BLaER1 treated with 17β-estradiol and CSF1 and Interleukin-3, amounts not matched to agents 10 nM and 100 nM (cell line): ENCODE results near the gene ATP5F1D.

Source experiments
- H3K27ac ChIP-seq, 11 experiments: shearing (Covaris generic); formaldehyde crosslinking; 2 replicates each; pipeline ENCODE4 v1.8.1; 2022
- H3K27me3 ChIP-seq, 11 experiments: shearing (Covaris generic); formaldehyde crosslinking; 2 replicates each; pipeline ENCODE4 v1.8.1; 2022
- H3K36me3 ChIP-seq, 11 experiments: shearing (Covaris generic); formaldehyde crosslinking; 2 replicates each; pipeline ENCODE4 v1.8.1; 2022
- H3K4me1 ChIP-seq, 10 experiments: shearing (Covaris generic); formaldehyde crosslinking; 2 replicates each; pipeline ENCODE4 v1.8.1; 2022
- H3K4me2 ChIP-seq, 11 experiments: shearing (Covaris generic); formaldehyde crosslinking; 2 replicates each; pipeline ENCODE4 v1.8.1; 2022
- H3K4me3 ChIP-seq, 10 experiments: shearing (Covaris generic); formaldehyde crosslinking; 2 replicates each; pipeline ENCODE4 v1.8.1; 2022
- H3K9ac ChIP-seq, 11 experiments: shearing (Covaris generic); formaldehyde crosslinking; 2 replicates each; pipeline ENCODE4 v1.8.1; 2022
- H3K9me3 ChIP-seq, 11 experiments: shearing (Covaris generic); formaldehyde crosslinking; replicated peaks in 1 of 11; 2 replicates each; pipeline ENCODE4 v1.8.1; 2022
- H4K20me1 ChIP-seq, 11 experiments: shearing (Covaris generic); formaldehyde crosslinking; 2 replicates each; pipeline ENCODE4 v1.8.1; 2022
- Cebpa-rat ChIP-seq, 11 experiments: shearing (Covaris generic); IDR thresholded peaks; 2 replicates each; pipeline ENCODE4 v1.8.1; 2022

ATP5F1D gene

DNA sequence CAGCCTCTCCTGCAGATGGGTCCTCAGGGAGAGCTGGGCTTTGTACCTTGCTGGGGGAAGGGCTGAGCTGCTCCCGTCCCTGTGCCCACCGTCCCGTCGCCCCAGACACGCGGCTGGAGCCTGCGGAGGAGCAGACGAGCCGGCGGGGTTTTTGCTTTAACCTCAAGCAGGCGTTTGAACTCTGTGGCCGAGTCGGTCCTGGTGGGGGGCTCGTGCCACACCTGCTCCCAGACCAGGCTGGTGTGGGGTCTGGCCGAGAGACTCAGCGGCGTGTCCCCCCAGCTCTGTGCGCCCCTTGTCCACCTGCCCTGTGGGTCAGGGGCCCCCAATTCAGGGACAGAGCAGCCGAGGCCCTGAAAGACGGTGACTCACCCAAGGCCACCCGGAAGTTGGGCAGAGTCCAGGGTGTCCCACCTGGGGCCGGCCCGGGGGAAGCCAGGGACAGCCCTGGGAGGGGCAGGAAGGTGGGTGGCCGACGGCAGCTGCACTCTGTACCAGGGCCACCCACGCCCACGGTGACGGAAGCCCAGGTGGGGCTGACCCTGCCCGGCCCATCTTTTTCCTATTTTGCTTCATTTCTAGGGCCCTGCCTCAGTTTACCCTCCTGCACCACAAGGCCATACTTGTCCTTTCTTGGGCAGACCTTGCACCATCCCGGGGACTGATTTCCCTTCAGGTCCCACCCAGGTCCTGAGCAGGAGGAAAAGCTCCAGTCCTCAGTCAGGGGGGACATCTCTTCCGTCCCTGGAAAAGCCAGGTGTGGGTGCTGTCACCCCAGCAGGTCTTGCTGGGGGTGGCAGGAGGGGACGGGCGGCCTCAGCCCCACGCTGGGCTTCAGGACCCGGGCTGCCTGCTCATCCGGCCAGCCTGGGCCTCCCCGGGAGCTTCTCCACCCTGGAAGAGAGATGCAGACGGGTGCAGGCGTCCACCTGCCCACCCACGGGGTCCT is 49.4 kb downstream of the ATP5F1D start:
- Histone ChIP-seq H3K36me3 (no peaks in the 10 kb centered on the region), H3K9me3 (no peaks in the 10 kb centered on the region), H3K9ac (no peak overlapping the region), H4K20me1 (peaks cover 0 to 93% (median 60%) of the 10 kb centered on the region in 11 experiments; a peak in 18 of 22 replicates), H3K27ac (no peak overlapping the region), H3K4me1 (peaks cover 15 to 80% (median 70%) of the 10 kb centered on the region in 10 experiments), H3K4me3 (no peak overlapping the region), H3K27me3 (peaks cover 63 to 97% (median 92%) of the 10 kb centered on the region in 11 experiments), H3K4me2 (peak overlapping the region in 8 of 11 experiments; percentile 11 to 89 (median 74); a peak in 12 of 22 replicates)
- no peak for TF ChIP-seq Cebpa-rat (IDR thresholded peaks at IDR 0.05)

DNA sequence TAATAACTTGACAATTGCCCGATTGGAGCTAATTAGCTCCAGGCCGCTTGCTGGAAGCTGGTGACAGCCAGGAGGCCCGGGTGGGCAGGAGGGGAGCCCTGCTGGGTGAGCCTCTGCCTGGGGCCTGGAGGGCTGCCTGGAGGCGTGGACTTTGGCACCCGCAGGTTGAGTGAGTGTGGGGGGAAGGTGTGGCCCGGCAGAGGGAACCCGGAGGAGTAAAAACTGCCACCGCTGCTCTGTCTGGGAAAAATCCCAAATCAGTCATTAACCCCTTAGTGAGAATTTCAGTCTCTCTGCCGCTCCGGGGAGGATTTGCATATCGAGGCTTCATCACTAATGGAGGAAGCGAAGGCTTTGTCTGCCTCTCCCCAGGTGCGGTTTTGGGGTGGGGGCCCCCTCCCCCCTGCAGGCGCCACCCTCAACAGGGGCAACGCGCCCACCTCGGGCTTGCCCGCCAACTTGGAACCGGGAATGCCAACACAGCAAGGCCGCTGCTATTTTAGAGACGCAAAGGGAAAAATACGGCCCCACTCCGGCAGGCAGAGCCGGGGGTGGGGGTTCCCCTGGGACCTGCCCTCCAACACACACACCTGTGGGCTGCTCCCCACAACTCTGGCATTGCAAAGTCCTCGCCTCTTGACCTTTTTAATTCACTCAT is 50.3 kb downstream of the ATP5F1D start:
- no peaks in the 10 kb centered on the region for H3K9me3 ChIP-seq
- no peak for TF ChIP-seq Cebpa-rat (IDR thresholded peaks at IDR 0.05)
- peak overlapping the region in 1 of 11 experiments; percentile 43; a peak in 2 of 22 replicates for H3K9ac ChIP-seq
- peaks cover 8 to 78% (median 68%) of the 10 kb centered on the region in 10 experiments; a peak in 18 of 20 replicates for H3K4me1 ChIP-seq
- H3K4me3 ChIP-seq = no peak overlapping the region
- peak overlapping the region in 10 of 11 experiments; percentile 3 to 89 (median 69); a peak in 18 of 22 replicates for H3K4me2 ChIP-seq
- no peaks in the 10 kb centered on the region for H3K36me3 ChIP-seq
- H3K27me3 ChIP-seq = peaks cover 53 to 97% (median 88%) of the 10 kb centered on the region in 11 experiments
- H4K20me1 ChIP-seq = peaks cover 0 to 86% (median 57%) of the 10 kb centered on the region in 11 experiments; a peak in 18 of 22 replicates
- no peak overlapping the region for H3K27ac ChIP-seq

DNA sequence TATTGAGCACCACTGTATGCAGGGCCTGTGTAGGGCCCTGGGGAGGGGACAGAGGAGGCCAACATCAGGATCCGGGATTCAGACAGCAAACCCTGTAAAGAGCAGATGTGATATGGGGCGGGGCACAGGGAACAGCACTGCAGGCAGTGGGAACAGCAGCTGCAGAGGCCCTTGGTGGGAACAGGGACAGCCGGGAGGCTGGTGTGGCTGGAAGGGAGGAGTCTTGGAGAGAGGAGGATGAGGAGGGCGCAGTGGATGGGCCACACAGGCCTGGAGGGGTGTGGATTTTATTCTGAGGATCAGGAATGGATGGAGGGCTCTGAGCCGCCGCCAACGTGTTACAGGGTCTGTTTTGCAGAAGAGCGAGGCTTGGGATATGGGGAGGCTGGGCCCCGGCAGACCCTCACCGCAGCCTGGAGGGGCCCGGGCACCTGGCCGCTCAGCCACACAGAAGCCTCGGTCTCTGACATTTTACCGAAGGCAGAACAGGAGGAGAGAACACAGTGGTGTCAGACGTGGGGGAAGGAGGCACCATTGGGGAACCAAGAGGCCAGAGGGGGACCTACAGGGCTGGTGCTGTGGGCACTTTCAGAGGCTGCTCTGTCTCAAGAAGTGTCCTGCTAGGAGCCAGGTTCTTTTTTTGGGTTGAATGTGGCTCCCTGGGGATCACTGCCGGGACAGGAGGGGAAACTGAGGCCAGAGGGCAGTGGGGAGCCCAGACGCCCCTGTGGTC is 51.0 kb downstream of the ATP5F1D start:
- Histone ChIP-seq H3K4me1 (peaks cover 5 to 71% (median 61%) of the 10 kb centered on the region in 10 experiments; a peak in 18 of 20 replicates), H4K20me1 (peaks cover 0 to 79% (median 51%) of the 10 kb centered on the region in 11 experiments; a peak in 18 of 22 replicates), H3K27me3 (peaks cover 46 to 93% (median 81%) of the 10 kb centered on the region in 11 experiments), H3K36me3 (no peaks in the 10 kb centered on the region), H3K27ac (no peak overlapping the region), H3K4me3 (no peak overlapping the region), H3K9ac (peak overlapping the region in 1 of 11 experiments; percentile 18; a peak in 1 of 22 replicates), H3K9me3 (no peaks in the 10 kb centered on the region), H3K4me2 (peak overlapping the region in 10 of 11 experiments; percentile 3 to 89 (median 69); a peak in 18 of 22 replicates)
- no peak for TF ChIP-seq Cebpa-rat (IDR thresholded peaks at IDR 0.05)

- H4K20me1 ChIP-seq = peaks cover 0 to 65% (median 37%) of the 10 kb centered on the region in 11 experiments; a peak in 16 of 22 replicates
- H3K9me3 ChIP-seq = no peaks in the 10 kb centered on the region
- H3K4me3 ChIP-seq = peak overlapping the region in 2 of 10 experiments; percentile 1 to 29; a peak in 1 of 20 replicates
- peaks cover 5 to 67% (median 57%) of the 10 kb centered on the region in 10 experiments; a peak in 18 of 20 replicates for H3K4me1 ChIP-seq
- no peak for TF ChIP-seq Cebpa-rat (IDR thresholded peaks at IDR 0.05)
- no peaks in the 10 kb centered on the region for H3K36me3 ChIP-seq
- no peak overlapping the region for H3K27ac ChIP-seq
- peak overlapping the region in 4 of 11 experiments; percentile 1 to 60 (median 50); a peak in 5 of 22 replicates for H3K9ac ChIP-seq
- H3K4me2 ChIP-seq = peak overlapping the region; percentile 2 to 89 (median 73); a peak in 20 of 22 replicates
- peaks cover 34 to 79% (median 67%) of the 10 kb centered on the region in 11 experiments; a peak in 20 of 22 replicates for H3K27me3 ChIP-seq
Measured at GRCh38 chr19:1293782-1294604, 52.4 kb downstream of the ATP5F1D start.
